Motor neuron (in vitro differentiated cells): ENCODE results near the gene NUDT8. TPM values are rescaled to one million over a fixed set of nuclear protein-coding genes. Genes with fewer than 3 reads are reported as not detected.
A peak's percentile ranks its signal among the peaks of the same experiment; 100 is the strongest.
"Not testable (repeated sequence)": the region's sequence is repeated elsewhere in the genome, so short reads cannot be mapped to it uniquely, and the experiment has no call there.

Experiments
- ATAC-seq, 8 experiments: fragments of 200-7000 bp; cut with Tn5 transposase; replicated peaks in 6 of 8; 2 replicates each; pipeline ENCODE4 v1.8.0; 2021; ENCODE audit warnings: mild to moderate bottlenecking in 8 of 8, moderate library complexity in 8 of 8
- H3K27ac ChIP-seq, 2 donors: fragments of 250-450 bp; sonication (Bioruptor Pico); 2 replicates each; pipeline ENCODE4 v1.9.0; 2021; ENCODE audit warnings: antibody characterized with exemption in 2 of 2, mild to moderate bottlenecking in 2 of 2, moderate library complexity in 1 of 2
- H3K4me1 ChIP-seq, 2 donors: fragments of 250-450 bp; sonication (Bioruptor Pico); replicated peaks in 1 of 2; 2 replicates each; pipeline ENCODE4 v1.6.1; 2021; ENCODE audit warnings: antibody characterized with exemption in 2 of 2, mild to moderate bottlenecking in 2 of 2, moderate library complexity in 1 of 2
- H3K4me3 ChIP-seq, 5 donors: fragments of 250-450 bp; sonication (Bioruptor Pico); 2 replicates each; pipeline ENCODE4 v1.9.0; 2021; ENCODE audit warnings: antibody characterized with exemption in 5 of 5, mild to moderate bottlenecking in 5 of 5, moderate library complexity in 4 of 5
- WGBS, 10 experiments: fragments of 450-650 bp; shearing (Covaris generic); methylation state at CpG; one replicate each; pipeline ENCODE4 v1.0.0; 2022; 5-methylcytosine and 5-hydroxymethylcytosine counted together
- in situ Hi-C, 9 experiments: fragments of 400-800 bp; cut with MboI; loops; one replicate each; pipeline ENCODE4 v1.15.0; 2021; ENCODE audit warnings: low sequenced_read_pairs in 9 of 9, low pct_unique_long_range_greater_than_20kb in 2 of 9; ENCODE audit not compliant: unreplicated experiment in 9 of 9
- total RNA-seq, 8 experiments: library from RNA; unstranded; fragments of 300-600 nt; gene quantifications; 2 replicates each; pipeline versions ENCODE4 v1.2.3 to v1.2.4, GENCODE V29; 2022

The NUDT8 gene
- total RNA-seq, 8 experiments from 2014 or later: 3.3 to 13.3 (median 5.1) TPM

DNA sequence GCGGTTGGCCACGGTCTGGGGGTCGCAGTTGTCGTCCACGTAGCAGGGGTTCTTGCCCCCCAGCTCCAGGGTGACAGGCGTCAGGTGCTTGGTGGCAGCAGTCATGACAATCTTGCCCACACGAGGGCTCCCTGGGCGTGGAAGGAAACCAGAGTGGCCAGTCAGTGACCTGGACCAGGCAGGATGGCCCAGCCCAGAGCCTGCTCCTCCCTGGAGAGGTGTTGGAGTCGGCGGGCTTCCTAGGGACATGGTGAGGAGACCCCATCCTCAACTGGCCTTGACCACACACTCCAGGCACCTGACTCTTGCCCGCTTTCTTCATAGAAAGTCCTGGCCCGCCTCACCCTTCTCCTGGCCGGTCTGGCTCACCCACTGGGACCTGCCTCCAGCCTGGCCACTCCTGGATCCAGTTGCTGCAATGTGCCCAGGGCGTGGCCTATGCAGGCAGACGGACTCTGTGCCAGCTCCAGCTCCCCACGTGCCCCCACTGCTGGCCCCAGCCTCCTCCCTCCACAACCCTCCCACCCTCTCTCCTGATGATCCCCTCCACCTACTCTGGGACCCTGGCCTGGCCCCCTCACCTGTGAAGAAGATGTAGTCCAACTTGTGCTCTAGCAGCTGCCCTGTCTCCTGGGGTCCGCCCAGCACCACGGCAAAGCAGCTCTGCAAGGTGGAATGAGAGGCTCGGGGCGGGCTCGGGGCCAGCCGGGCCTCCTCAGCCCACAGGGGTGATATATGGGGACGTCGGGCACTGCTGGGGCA is 36.0 kb upstream of the NUDT8 start:
- no peak overlapping the region for H3K4me3 ChIP-seq
- in situ Hi-C loops: no loop called here
- ATAC-seq: peak in 3 of 8 experiments; percentile 42 to 59 (median 49)
- WGBS, 10 experiments: 27 to 100% (median 71%) methylated on average over 1 to 6 of the region's 24 CpGs; no CpG with 5 or more reads in 6 of the 10 experiments
- no peaks in the 10 kb centered on the region for H3K4me1 ChIP-seq
- H3K27ac ChIP-seq: no peak overlapping the region

DNA sequence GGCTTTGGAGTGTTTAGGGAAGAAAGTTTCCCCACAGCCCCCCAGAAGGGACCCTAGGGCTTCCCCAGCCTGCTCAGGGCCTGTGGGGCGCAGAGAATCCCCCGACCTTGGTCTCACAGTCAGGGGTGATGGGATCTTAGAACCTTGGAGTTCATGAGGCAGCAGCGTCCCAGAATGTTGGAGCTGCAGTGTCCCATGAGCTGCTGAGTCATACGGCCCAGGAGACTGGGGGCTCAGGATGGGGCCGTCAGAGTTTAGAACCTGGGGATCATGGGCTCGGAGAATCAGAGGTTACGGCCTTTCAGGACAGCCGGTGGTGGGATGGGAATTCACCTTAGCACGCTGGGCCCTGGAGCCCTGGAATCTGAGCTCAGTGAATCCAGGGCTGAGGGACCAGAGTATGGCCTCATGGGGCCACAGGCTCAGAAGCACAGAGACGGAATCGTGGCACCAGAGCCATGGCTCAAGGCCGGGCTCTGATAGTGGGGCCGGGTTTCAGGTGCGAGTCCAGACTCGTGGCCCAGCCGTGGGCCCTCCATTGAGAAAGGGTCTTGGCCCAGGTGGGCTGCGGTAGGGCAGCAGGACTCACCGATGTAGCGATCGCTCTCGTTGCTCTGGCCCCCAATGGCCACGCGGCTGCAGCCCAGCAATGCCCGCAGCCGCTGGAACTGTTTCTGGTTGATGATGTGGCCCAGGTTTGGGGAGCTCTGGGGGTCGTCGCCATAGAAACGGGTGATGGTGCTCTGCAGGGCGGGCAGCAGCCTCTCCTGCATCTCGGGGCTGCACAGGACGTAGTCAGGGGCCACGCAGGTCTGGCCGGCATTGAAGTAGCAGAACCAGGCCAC is 35.2 kb upstream of the NUDT8 start:
- H3K27ac ChIP-seq: no peak overlapping the region
- no peak overlapping the region for H3K4me3 ChIP-seq
- in situ Hi-C loops: no loop called here
- 60 to 81% (median 72%) methylated on average over 1 to 11 of the region's 33 CpGs; no CpG with 5 or more reads in 6 of the 10 experiments for WGBS, 10 experiments
- no peak for ATAC-seq
- no peaks in the 10 kb centered on the region for H3K4me1 ChIP-seq

DNA sequence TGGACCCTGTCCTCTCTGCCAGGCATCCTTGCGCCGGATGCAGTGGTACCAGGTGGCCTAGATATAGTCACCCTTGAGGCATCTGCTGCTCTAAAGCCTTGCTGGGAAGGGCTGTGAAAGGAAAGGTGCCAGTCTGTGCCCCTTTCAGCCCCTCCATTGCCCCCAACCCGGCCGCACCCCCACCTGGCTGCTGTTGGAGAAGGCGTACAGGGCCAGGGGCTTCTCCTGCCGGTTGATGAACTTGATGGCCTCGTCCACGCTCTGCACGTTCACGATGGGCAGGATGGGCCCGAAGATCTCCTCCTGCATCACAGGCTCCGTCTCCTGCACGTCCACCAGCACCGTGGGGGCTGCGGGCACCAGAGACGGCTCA is 34.5 kb upstream of the NUDT8 start:
- Histone ChIP-seq H3K27ac (no peak overlapping the region), H3K4me3 (no peak overlapping the region), H3K4me1 (peaks cover 0 to 1% of the 10 kb centered on the region in 2 donors)
- in situ Hi-C loops: no loop called here
- ATAC-seq: no peak
- 92 to 100% methylated on average over 2 to 8 of the region's 16 CpGs; no CpG with 5 or more reads in 8 of the 10 experiments for WGBS, 10 experiments

DNA sequence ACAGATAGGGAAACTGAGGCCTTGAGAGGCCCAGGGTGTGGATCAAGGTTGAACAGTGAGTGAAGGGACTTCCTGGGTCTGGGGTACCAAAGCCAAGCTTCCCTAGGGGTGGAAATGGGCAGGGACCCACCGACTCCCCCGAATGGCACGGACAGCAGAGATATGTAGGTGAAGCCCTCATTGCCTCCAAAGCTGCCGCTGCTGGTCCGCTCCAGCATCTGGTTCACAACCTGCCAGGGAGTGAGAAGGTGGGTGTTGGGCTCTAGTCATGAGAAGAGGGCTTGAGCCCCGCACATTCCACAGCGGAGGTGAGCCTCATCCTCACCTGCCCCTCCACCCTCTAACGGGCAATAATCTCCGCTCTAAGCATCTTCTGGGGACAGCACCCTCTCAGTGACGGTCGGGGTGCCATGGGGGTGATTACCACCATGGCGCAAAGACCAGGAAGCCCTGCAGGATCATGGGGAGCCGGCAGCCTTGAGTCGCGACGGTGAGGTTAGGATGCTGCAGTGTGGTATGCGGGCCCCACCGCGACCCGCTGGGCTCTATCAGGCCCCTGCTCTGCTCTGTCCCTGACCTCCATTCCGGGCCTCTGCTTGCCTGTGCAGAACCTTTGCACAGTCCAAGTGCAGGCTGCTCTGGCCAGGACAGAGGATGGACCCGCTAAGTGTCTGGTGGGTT is 33.9 kb upstream of the NUDT8 start:
- peaks cover 0 to 5% of the 10 kb centered on the region in 2 donors for H3K4me1 ChIP-seq
- no peak overlapping the region for H3K4me3 ChIP-seq
- in situ Hi-C loops: no loop called here
- 40 to 93% (median 78%) methylated on average over 1 to 11 of the region's 22 CpGs; no CpG with 5 or more reads in 6 of the 10 experiments for WGBS, 10 experiments
- H3K27ac ChIP-seq: no peak overlapping the region
- ATAC-seq: no peak

DNA sequence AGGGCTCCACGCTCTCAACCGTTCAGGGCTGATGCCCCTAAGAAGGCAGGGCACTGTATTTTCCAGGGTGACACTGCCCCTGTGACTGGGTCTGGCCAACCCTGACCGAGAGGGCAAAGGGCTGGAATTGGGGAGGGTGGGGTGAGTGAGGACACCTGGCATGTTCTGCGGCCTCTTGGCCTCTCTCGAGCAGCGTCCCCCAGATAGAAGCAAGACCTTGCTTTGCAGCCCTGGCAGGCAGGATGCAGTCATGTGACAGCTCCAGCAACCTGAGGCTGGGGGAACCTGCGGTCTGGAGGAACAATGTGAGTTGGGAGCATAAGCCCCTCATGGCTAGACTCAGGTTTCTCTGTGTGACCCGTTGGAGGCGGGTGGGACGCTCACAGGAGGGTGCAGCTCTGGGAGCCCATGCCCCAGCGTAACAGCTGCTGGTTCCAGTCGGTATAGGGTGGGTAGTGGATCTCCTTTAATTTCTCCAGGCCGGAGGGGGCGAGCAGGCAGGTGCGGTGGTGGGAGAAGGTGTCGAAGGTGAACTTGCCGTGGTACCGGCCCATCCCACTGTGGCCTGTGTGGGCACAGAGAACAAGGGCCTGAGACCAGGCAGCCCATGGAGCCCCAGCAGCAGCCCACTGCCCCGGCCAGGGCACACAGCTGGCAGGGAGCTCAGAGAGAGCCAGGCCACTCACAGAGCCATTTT is 33.2 kb upstream of the NUDT8 start:
- WGBS, 10 experiments: 76 to 100% (median 86%) methylated on average over 2 to 6 of the region's 19 CpGs; no CpG with 5 or more reads in 7 of the 10 experiments

DNA sequence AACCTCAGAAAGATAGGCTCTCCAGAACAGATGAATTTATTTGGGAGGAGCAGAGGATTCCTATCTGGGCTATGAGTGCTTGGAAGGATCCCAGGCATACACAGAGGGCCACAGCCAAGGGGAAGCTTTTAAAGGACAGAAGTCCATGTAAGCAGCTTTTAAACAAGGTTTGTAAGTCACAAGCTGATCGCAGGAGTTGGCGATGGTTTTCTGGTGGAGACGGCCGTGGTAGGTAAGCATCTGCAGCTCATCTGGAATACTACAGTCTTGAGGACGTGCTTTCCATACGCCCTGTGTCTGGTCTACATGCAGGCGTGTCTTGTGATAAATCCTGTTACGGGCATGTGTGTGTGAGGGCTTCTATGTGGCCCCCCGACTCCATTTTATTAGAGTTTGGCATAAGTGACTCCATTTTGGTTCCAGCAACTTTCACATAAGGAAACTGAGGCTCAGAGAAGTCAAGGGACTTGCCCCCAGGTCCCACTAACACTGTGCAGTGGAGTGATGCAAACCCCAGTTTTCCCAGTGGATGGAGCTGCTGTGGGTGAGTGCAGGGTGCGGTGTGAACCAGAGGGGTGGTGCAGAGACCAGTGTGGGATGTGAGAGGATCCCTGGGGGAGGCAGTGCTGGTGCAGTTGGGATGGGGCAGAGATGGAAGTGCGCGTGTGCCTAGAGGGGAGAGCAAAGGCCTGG is 32.6 kb upstream of the NUDT8 start:
- H3K4me3 ChIP-seq: no peak overlapping the region
- ATAC-seq: no peak
- H3K27ac ChIP-seq: no peak overlapping the region
- WGBS, 10 experiments: 17 to 91% (median 83%) methylated on average over 1 to 6 of the region's 12 CpGs; no CpG with 5 or more reads in 3 of the 10 experiments
- in situ Hi-C loops: no loop called here
- peaks cover 0 to 5% of the 10 kb centered on the region in 2 donors for H3K4me1 ChIP-seq

More for the DNA sequence above, 33.2 kb upstream of the NUDT8 start:
- in situ Hi-C loops: no loop called here
- Histone ChIP-seq H3K4me3 (no peak overlapping the region), H3K4me1 (peaks cover 0 to 5% of the 10 kb centered on the region in 2 donors), H3K27ac (no peak overlapping the region)
- no peak for ATAC-seq

DNA sequence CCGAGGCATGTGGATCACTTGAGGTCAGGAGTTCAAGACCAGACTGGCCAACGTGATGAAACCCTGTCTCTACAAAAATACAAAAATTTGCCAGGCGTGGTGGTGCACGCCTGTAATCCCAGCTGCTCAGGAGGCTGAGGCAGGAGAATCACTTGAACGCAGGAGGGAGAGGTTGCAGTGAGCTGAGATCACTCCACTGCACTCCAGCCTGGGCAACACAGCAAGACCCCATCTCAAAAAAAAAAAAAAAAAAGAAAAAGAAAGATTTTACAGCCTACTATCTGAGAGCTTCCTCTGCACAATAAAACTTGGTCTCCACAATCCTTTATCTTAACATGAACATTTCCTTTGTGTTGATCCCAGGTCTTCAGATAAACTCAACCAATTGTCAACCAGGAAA is 31.0 kb upstream of the NUDT8 start:
- H3K27ac ChIP-seq, in situ Hi-C loops, H3K4me3 ChIP-seq, H3K4me1 ChIP-seq, ATAC-seq: not testable (repeated sequence)
- WGBS, 10 experiments: 0 to 90% (median 66%) methylated on average over 1 to 5 of the region's 5 CpGs; no CpG with 5 or more reads in 2 of the 10 experiments

DNA sequence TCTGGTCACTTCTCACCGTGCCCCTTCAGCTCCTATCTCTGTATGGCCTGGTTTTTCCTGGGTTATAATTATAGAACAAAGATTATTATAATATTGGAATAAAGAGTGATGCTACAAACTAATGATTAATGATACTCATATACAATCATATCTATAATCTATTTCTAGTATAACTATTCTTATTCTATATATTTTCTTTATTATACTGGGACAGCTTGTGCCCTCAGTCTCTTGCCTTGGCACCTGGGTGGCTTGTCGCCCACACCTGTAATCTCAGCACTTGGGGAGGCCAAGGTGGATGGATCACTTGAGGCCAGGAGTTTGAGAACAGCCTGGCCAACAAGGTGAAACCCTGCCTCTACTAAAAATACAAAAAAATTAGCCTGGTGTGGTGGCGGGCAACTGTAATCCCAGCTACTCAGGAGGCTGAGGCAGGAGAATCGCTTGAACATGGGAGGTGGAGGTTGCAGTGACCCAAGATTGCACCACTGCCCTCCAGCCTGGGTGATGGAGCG is 30.0 kb upstream of the NUDT8 start:
- ATAC-seq, H3K4me1 ChIP-seq, H3K4me3 ChIP-seq, in situ Hi-C loops, H3K27ac ChIP-seq: not testable (repeated sequence)
- WGBS, 10 experiments: 0 to 83% (median 56%) methylated on average over 1 to 4 of the region's 5 CpGs

DNA sequence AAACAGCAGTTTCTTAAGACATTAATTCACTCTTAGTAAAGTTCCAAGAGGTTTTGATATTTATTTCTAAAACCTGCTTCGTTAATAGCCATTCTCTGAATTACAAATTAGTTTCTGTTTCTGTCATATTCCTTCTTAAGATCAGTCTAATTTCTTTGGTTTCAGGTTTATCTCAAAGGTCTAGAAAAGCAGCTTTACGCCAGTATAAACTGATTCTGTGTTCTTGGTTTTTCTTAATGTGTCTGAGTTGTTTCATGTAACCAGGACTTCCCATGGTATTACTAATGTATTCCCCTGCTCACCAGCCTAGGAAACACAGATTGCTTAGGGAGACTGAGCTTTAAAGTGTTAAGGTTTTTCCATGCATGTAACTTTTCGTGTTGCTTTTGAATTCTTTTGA is 27.6 kb upstream of the NUDT8 start:
- Histone ChIP-seq H3K4me1 (peaks cover 4 to 10% of the 10 kb centered on the region in 2 donors), H3K4me3 (no peak overlapping the region), H3K27ac (no peak overlapping the region)
- WGBS, 10 experiments: 11 to 81% (median 47%) methylated on average over 2 to 3 of the region's 3 CpGs; no CpG with 5 or more reads in 2 of the 10 experiments
- no peak for ATAC-seq
- in situ Hi-C loops: no loop called here

DNA sequence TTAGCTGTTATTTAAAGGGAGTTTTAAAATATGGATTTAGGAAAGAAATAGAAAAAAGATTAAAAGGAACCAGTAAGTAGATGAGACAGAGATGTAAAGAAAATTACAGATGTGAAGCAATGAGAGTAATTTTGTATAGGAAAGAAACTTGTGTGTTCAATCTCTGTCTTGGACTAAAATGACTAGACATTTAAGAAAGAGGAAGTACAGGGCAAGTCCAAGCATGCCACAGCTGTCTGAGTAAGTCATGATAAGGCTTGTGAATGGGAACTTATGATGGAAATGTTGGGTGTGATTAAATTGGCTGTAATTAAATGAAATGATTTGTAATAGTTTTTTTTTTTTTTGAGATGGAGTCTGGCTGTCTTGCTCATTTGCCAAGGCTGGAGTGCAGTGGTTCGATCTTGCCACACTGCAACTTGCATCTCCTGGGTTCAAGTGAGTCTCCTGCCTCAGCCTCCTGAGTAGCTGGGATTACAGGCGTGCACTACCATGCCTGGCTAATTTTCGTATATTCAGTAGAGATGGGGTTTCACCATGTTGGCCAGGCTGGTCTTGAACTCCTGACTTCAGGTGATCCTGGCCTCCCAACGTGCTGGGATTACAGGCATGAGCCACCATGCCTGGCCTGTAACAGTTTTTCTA is 26.7 kb upstream of the NUDT8 start:
- Histone ChIP-seq H3K27ac (no peak overlapping the region), H3K4me1 (peaks cover 9 to 12% of the 10 kb centered on the region in 2 donors), H3K4me3 (no peak overlapping the region)
- 10 to 88% (median 74%) methylated on average over 1 to 3 of the region's 4 CpGs; no CpG with 5 or more reads in 2 of the 10 experiments for WGBS, 10 experiments
- in situ Hi-C loops: no loop called here
- ATAC-seq: peak in 2 of 8 experiments; percentile 26 to 72

DNA sequence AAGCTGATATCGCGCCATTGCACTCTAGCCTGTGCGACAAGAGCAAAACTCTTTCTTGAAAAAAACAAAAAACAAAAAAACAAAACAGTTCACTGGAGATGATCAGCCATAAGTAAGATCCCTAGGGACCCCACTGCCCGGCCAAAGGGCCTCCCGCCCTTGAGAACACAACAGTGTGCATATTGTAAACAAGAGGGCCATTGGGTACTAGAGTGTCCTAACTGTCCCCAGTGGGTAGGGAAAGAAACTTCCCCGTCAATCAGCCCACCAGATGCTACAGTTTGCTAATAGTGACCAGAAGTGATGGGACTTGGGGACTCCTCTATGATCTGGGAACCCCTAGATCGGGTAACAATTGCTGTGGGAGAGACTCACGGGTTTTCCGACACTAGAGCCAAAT is 24.5 kb upstream of the NUDT8 start:
- no peak for ATAC-seq
- no peak overlapping the region for H3K4me3 ChIP-seq
- in situ Hi-C loops: no loop called here
- peaks cover 13 to 16% of the 10 kb centered on the region in 2 donors for H3K4me1 ChIP-seq
- WGBS, 10 experiments: 20 to 100% (median 75%) methylated on average over 1 to 5 of the region's 9 CpGs; no CpG with 5 or more reads in 3 of the 10 experiments
- H3K27ac ChIP-seq: no peak overlapping the region
